ENCODE results near the gene HLA-E.
"Not testable (repeated sequence)": the region's sequence is repeated elsewhere in the genome, so short reads cannot be mapped to it uniquely, and the experiment has no call there.

The HLA-E gene

DNA sequence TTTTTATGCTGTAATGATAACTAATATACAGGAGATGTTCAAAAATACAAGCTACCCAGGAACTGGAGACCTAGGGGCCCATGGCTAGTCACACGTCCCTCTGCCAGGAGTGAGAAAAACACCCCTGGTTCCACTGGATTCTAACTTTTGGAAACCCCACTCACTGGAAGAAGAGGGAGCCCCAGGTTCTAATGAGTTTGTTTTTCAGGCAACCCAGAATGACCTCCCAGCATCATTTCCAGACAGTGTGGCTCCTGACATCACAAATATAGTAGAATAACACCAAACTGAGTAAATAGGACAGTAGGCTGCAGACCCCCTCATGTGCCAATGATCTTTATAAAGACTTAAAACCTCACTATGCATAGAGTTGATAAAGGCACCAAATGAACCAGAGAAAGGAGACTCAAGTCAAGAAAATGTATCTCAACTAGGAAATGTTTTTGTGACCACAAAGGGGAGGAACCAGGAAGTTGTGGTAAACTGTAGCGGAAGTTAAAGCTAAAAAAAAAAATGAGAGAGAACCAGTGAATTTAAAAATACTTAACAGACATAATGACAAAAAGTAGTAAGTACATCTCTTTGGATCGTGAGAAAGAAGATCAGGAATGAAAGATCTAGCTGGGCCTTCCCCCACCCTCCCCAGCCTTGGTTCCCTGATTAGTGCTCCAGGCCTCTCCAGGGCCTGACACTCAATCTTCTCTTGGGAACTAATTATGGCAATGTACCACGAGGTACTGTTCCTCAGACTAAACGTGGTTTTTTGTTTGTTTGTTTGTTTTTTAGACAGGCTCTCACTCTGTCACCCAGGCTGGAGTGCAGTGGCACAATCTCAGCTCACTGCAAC lies 19.8 kb downstream of the HLA-E start:
- no peak for DNase-seq

GRCh38 chr6:30510419-30511168 lies 21.3 kb downstream of the HLA-E start:
- DNase-seq = no peak

DNA sequence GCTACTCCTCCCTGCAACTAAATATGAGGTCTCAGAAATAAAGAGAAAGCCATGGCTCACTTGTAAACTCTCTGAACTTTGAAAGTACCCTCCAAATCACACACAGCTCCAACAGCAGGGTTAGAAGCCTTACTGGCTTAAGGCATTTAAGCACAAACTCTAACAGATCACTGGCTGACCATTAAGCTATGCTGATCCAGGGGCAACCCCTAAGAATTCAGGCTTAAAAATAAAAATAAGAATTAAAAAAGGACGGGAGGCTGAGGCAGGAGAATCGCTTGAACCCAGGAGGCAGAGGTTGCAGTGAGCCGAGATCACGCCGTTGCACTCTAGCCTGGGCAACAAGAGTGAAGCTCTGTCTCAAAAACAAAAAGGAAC lies 21.8 kb downstream of the HLA-E start:
- DNase-seq = no peak

GRCh38 chr6:30513451-30513850 lies 24.1 kb downstream of the HLA-E start:
- DNase-seq = no peak

GRCh38 chr6:30515106-30515505 lies 25.8 kb downstream of the HLA-E start:
- no peak for DNase-seq

DNA sequence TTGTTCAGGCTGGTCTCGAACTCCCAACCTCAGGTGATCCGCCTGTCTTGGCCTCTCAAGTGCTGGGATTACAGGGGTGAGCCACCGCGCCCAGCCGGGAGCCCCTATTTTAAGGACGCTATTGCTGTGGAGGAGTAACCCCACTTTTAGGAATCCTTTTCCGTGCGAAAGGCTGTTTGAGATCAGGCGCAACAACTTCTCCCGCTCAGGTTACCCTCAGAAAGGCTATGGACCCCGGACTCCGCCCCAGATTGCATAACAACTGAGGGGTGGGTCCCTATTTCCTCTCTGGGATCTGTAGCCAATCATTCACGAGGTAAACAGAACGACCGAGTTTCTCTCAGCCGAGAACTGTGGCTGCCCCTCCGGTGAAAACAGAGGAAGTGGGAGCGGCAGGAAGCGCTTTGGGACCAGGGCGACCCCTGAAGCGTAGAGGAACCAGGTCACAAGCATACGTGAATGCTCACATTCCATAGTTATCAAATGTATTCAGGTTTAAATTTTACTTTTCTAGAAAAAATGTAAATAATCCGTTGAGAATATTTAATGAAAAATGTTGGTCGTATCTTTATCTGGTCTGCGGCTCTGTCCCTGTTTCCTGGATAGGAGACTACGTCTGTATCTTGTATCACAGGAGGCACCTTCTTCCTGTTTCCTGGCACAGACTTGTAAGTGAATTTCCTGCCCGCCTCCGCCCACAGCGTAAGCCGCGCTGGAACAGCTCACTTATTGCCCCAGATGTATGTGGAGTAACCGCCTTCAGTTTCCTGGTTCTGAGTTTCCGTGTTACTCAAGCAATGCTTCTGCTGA lies 26.8 kb downstream of the HLA-E start:
- peak; percentile 90 for DNase-seq

DNA sequence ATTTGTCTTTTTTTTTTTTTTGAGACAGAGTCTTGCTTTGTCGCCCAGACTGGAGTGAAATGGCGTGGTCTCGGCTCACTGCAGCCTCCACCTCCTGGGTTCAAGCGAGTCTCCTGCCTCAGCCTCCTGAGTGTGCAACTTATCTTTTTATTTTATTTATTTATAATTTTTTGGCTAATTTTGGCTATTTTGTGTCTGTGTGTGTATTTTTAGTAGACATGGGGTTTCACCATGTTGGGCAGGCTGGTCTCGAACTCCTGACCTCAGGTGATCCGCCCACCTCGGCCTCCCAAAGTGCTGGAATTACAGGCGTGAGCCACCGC lies 27.4 kb downstream of the HLA-E start:
- not testable (repeated sequence) for DNase-seq

GRCh38 chr6:30517767-30518504 lies 28.6 kb downstream of the HLA-E start:
- DNase-seq = not testable (repeated sequence)

DNA sequence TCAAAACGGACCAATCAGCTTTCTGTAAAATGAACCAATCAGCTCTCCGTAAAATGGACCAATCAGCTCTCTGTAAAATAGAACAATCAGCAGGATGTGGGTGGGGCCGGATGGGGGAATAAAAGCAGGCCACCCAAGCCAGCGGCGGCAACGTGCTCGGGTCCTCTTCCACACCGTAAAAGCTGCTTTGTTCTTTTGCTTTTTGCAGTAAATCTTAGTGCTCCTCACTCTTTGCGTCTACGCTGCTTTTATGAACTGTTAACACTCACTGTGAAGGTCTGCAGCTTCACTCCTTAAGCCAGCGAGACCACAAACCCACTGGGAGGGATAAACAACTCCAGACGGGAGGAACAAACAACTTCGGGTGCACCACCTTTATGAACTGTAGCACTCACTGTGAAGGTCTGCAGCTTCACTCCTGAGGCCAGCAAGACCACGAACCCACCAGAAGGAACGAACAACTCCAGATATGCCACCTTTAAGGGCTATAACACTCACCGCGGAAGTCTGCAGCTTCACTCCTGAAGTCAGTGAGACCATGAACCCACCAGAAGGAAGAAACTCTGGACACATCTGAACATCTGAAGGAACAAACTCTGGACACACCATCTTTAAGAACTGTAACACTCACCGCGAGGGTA lies 29.3 kb downstream of the HLA-E start:
- peak; percentile 7 for DNase-seq

DNA sequence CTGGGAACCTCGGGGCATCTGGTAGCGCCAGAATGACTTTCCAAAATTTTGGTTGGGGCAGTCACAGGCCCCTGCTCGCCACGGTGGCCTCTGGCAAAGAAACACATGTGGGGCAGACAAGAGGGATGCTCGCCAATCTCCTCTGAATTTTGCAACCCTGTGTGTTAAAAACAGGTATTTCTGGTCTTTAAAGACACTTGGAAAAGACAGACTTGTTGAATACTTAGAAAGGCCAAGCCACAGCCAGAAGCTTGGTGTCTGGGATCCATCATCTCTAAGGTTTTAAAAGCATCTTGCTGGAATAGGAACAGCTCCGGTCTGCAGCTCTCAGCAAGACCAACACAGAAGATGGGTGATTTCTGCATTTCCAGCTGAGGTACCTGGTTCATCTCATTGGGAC lies 31.2 kb downstream of the HLA-E start:
- no peak for DNase-seq

- not testable (repeated sequence) for DNase-seq
These were observed 31.8 kb downstream of the HLA-E start for GRCh38 chr6:30521082-30521481.

GRCh38 chr6:30521952-30522351 lies 32.6 kb downstream of the HLA-E start:
- not testable (repeated sequence) for DNase-seq

DNA sequence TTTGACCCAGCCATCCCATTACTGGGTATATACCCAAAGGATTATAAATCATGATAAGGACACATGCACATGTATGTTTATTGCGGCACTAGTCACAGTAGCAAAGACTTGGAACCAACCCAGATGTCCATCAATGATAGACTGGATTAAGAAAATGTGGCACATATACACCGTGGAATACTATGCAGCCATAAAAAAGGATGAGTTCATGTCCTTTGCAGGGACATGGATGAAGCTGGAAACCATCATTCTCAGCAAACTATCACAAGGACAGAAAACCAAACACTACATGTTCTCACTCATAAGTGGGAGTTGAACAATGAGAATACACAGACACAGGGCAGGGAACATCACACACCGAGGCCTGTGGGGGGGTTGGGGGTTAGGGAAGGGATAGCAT lies 37.1 kb downstream of the HLA-E start:
- not testable (repeated sequence) for DNase-seq

- not testable (repeated sequence) for DNase-seq
These were observed 40.1 kb downstream of the HLA-E start for GRCh38 chr6:30529349-30529875.

DNA sequence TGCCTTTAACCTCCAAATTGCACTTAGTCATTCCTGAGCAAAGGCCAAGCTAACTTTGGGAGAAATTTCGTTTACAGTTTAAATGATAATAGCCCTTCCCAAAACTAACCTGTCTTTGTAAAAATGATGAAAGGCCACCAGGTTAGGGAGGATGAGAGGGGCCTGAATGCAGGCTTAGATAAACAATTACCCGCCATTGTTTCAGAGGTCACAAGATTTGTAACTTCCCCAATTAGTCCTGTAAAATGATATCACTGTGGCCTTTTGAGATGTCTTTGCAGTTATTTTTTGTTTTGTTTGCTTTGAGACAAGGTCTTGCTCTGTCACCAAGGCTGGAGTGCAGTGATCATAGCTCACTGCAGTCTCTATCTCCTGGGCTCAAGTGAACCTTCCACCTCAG lies 40.7 kb downstream of the HLA-E start:
- no peak for DNase-seq

DNA sequence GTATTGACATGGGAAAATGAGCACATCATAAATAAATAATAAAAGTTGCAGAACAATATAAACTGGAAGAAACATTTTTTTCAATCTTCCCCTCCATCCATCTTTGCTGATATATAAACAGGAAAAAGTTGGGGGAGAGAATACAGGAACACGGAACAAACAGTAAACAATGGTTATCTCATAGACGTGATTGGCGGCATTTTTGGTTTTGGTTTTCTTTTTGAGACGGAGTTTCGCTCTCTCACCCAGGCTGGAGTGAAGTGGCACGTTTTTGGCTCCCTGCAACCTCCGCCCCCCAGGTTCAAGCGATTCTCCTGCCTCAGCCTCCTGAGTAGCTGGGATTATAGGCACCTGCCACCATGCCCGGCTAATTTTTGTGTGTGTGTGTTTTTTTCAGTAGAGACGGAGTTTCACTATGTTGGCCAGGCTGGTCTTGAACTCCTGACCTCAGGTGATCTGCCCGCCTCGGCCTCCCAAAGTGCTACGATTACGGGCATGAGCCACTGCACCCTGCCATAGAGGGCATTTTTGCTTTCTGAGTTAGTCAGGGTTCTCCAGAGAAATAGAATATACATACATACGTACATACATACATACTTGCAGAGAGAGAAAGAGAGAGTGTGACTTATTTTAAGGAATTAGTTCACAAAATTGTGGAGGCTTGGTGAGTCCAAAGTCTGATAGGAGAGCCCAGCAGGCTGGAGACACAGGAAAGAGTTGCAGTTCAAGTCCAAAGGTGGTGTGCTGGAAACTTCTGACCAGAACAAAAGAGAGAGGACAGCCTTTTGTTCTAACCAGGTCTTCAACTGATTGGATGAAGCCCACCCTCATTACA lies 44.4 kb downstream of the HLA-E start:
- no peak for DNase-seq

- no peak for DNase-seq
These were observed 48.6 kb downstream of the HLA-E start for GRCh38 chr6:30537931-30538330.

DNA sequence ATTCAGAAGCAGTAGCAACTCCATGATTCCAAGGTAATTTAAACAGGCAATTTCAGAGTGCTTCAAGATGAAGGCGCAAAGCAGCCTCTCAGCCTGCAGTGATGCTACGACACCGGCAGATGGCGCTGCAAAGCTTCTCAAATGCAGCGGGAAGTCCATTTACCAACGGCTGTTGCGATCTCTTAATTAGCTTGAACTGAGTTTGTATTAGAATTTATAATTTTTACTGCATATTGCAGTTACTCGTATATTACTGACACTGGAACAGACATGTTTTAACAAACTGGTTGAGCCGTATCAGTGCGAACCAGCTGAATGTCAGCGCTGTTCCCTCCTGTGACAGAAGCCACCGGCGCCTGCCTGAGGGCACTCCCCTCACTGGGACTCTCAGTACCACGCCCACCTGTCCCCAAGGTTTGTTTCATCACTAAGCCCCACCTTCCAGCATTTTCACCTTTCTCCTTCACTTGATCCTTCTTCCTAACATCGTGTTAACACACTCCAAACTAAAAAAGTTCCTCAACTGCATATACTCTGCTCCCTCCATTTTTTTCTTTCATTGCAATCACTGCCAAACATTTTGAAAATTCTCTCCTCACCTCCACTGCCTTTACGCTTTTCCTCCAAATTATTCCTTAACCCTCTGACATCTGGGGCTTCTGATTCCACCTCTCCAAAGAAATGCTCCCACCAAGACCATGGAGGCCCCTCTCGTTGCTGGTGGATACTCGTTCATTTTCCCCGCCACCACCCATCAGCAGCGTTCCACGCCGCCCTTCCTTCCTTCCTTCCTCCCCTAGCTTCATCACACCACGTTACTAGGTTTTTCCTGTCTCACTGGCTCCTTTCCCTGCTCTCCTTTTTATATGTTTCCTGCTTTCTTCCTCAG lies 52.5 kb downstream of the HLA-E start:
- peak; percentile 84 for DNase-seq

DNA sequence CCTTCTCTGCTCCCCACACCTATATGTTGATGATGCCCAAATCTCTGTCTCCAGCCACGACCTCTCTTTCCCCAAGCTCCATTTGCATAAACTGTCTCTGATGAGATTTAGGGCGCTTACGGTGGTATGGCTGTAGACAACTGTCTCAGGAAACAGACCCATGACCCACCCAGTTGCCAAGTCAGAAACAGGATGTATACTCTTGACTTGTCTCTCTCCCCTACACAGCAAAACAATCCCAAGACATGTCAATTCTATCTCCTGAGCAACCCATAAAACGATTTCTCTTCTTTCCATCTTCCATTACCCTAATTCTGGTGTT lies 53.1 kb downstream of the HLA-E start:
- DNase-seq = no peak

- DNase-seq = no peak
These were observed 53.6 kb downstream of the HLA-E start for GRCh38 chr6:30542915-30543314.
